RPMI8226 (cell line): ENCODE measurements around the gene CRYGD.
A peak's percentile ranks its signal among the peaks of the same experiment; 100 is the strongest.
"Not testable (repeated sequence)": the region's sequence is repeated elsewhere in the genome, so short reads cannot be mapped to it uniquely, and the experiment has no call there.

Source experiments
- DNase-seq: peaks from one replicate; pipeline ENCODE4 v3.0.0-alpha.2; 2015

The CRYGD gene

DNA sequence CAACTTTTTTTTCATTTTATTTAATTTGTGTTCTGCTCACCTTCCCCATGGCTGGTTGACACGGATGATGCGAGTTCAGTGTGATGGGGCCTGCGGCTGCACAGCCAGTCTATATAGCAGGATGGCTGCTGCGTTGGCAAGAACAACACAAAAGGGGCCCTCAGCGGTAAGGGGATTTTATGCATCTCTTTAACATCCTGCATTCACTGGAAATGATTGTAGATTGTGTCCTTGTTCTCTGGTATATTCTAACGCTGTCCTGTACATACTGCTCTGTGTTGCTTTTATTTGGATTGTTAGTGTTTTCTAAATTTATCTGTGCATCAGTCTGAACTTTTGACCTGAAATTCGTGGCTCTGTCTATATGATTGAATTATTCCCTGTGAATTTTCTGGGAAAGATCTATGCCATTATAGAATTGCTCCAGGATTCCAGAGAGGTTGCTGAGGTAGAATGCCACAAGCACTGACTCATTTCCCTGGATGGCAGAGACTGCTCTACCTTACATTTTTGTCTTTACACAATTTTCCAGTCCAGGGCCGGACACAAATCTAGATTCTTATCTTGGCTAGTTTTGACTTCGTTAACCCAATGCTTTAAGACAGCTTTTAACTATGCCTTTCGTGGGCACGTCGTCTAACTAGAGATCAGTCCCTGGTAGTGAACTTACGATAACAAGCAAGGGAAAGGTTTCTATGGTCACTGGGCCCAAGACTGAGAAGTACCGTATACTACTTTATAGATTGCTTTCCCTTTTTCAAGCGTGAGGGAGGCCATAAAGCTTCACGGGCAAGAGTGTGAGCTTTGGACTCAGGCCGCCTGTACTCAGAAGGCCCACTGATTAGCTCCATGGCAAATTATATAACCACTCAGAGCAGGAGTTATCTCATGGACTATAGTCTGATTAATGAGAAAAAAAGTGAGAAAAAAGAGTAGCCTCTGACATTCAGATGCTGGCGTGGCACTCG is 5.7 kb upstream of the CRYGD start, which contains the start of gene CRYGC:
TSS of gene CRYGC (minus strand) at position 85 of the 968 bp plus-strand sequence. CDS start at position 49, 36 bp downstream.
- DNase-seq = no peak

DNA sequence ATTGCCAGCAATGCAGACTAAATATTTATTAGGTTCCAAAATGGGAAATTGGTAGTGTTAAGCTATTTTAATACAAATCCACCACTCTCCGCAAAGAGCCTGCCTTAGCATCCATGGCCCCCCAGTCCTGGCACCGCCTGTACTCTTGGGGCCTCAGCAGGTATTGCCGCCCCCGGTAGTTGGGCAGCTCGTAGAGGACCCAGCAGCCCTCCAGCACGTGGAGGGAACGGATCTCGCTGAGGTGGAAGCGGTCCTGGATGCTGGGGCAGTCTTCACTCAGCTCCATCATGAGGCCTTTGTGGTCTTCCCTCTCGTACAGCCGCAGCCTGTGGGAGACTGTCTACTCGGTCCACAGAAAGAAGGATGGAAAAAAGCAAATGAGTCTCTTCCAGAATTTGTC is 3.8 kb upstream of the CRYGD start:
- DNase-seq = no peak

DNA sequence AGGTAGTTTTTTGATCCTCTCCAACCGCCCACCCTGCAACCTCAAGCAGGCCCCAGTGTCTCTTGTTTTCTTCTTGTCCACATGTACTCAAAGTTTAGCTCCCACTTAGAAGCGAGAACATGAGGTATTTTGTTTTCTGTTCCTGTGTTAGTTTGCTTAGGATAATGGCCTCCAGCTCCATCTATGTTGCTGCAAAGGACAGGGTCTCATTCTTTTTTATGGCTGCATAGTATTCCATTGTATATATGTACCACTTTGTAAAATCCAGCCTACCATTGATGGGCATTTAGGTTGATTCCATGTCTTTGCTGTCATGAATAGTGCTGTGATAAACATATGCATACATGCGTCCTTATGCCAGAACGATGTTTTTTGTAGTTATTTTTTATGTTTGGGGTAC is 2.8 kb upstream of the CRYGD start:
- no peak for DNase-seq

DNA sequence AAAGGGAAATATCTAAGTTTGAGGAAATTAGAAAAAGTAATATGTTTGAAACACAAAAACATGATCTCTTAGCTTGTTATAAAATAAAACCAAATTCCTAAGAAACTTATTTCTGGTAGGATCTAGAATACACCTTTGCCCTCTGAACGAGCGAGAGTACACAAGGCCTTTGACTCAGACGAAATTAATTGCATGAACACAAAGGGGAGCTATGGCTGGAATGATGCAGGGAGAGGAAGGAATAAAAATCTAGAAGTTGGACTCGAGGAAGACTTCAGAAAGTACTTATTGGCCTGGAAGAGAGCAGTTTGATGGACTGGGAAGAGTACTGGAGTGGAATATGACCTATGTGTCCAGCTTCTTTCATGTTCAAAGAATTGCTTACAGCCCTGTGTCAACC is 927 bp upstream of the CRYGD start:
- DNase-seq = no peak

DNA sequence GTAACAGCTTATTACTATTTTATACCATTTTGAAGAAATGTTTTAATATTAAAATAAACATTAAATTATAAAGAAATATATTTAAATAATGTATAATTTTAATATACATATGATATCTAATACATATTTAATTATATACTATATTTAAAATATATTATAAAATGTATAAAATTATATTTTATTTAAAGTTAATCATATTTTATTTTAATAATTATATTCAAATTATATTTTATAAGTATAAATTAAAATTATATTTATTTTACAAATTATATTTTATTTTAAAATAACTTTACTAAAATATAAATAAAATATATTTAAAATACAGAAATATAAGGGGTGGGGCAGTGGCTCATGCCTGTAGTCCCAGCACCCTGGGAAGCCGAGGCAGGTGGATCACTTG is 2.1 kb downstream of the CRYGD start:
- DNase-seq = no peak

DNA sequence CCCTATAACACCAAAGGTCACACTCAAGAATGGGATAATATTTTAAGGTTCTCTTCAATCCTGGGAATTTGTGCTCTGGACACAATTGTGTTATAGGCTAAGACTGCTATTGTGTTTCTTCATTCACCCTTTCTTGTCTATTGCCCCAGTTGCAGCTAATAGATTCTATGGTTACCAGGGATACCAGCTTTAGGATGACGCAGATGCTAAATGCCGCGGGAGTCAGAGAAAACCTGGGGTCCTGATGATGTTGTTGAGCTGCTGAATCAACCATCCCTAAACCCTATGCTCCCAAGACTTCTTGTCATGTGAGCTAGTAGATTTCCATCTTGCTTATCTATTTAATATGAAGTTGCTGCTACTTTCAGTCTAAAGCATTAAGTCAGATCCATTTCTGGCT is 5.4 kb downstream of the CRYGD start:
- DNase-seq = no peak

DNA sequence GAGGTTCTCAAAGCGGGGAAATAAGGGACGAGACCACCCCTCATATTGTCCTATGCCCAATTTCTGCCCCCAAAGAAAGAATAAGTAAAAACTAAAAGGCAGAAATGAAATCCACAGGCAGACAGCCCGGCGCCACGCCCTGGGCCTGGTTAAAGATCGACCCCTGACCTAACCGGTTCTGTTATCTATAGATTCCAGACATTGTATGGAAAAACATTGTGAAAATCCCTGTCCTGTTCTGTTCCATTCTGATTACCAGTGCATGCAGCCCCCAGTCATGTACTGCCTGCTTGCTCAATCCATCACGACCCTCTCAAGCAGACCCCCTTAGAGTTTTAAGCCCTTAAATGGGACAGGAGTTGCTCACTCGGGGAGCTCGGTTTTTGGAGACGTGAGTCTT is 6.9 kb downstream of the CRYGD start:
- not testable (repeated sequence) for DNase-seq

DNA sequence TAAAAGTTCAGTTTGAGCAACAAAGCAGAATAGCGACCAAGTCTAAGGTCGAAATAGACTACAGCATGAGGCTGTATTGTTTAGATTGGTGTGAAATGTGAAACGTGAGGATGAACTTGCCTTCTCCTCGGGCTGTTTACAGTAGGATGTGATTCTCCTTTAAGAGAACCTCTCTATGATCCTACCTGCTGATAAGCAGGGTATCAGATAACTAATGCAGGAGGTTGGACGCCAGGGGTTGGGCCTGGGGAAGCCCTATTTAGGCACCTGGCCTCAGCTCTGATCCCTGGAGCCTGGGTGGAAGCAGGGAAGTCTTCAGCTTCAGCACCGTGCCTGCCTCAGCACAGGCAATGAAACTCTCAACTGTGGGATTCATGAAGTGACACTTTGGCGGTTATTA is 11.4 kb downstream of the CRYGD start:
- no peak for DNase-seq

DNA sequence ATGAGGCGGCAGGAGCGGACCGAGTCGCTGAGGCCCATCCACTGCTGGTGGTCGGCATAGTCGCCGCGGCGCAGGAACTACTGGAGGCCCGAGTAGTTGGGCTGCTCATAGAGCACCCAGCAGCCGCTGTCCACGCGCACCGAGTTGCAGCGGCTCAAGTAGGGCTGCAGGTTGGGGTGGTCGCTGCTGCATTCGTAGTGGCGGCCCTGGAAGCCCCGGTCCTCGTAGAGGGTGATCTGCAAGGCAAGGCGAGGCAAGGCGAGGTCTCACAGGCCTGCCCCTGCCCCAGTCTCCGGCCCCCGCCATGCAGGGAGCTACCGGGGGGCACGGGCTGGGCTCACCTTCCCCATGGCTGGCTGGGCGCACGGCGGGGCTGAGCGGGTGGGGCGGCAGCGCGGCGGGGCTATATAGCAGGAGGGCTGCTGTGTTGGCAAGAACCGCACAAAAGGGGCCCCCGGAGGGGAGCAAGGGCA is 12.0 kb downstream of the CRYGD start:
- DNase-seq = not testable (repeated sequence)

DNA sequence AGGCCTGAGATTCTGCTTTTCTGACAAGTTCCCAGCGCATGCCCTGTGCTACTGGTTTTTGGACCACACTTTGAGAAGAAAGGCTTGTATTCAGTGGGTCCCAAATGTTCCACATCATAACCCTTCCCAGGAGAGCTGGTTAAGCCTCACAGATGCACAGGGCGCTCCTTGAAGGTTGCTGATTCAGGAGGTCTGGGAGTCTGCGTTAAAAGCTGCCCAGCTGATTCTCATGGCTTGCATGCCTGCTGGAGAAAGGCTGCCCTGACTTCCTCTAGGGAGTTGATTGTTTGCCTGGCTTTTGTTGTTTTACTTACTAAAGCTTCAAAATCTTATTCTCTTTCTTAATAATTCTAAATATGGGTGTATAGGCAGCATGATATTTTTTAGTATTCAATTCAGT is 20.7 kb downstream of the CRYGD start:
- peak; percentile 41 for DNase-seq

DNA sequence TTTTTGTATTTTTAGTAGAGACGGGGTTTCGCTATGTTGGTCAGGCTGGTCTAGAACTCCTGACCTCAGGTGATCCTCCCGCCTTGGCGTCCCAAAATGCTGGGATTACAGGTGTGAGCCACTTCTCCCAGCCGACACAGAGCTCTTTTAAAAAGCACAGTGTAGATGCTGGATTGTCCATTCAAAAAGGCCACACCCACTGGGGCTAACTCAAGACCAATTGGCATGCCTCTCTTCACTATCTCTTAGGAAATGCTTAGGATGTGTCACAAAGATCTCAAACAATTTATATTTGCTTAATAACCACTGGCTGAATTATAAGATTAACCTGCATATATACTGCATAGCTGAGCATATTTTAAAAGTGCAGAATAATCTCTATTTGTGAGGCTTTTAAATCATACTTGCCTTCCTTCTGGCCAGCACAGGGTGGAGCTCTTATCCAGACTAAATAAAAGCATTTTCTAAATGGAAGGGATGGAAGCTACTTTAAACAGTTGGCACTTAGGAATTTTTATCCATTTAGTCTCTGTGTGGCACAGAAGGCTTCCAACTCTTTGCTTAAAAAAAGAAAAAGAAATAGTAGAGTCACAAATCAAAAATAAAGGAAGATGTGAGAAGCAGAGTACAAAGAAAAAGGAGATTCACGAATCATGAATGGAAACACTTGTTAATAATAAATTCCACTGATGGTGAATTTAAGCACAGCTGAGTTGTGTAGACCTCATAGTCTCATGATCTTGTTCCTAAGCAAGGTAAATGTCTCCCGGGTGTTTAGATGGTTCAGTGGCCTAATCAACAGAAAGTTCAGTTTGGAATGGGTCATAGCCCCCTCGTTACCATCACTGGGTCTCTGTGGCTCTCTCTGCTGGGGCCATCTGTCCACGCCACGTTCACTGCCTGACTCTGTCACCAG is 22.4 kb downstream of the CRYGD start:
- peak; percentile 15 for DNase-seq

DNA sequence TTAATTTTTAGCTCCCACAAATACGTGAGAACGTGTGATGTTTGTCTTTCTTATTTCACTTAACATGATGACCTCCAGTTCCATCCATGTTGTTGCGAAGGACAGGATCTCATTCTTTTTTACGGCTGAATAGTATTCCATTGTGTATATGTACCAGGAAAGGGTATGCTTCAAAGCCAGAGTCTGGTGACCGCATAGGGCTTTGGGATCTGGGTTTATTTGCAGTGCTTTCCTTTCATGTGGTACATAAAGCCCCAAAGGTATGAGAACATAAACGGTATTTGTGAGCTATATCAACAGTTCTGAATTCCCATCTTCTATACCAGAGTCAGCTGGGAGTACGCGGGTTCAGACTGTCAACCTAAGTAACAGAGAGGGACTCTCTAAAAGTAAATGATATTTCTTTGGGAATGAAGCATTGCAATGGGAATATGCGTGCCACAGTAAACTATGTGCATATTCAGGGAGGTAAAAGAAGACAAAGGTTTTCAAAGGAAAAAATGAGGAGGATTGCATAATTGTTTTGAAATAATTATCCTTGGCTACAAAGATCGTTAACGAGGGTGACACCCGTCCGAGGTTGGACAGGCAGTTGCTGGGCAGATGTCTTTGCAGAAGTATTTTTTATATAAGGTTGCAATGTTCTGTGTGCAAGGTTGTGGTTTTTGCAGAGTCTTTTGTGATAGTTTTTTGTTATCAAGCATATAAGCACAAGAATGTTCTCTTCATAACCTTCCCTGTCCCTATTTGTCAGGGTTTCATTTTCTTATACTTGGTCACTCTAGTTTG is 24.4 kb downstream of the CRYGD start:
- no peak for DNase-seq

DNA sequence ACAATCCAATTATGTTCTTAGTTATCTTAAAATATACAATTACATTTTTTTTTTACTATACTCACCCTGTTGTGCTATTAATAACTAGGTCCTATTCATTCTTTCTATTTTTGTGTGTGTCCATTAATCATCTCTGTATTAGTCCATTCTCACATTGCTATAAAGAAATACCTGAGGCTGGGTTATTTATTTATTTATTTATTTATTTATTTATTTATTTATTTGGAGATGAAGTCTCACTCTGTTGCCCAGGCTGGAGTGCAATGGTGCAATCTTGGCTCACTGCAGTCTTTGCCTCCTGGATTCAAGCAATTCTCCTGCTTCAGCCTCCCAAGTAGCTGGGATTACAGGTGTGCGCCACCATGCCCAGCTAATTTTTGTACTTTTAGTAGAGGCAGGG is 25.6 kb downstream of the CRYGD start:
- not testable (repeated sequence) for DNase-seq

DNA sequence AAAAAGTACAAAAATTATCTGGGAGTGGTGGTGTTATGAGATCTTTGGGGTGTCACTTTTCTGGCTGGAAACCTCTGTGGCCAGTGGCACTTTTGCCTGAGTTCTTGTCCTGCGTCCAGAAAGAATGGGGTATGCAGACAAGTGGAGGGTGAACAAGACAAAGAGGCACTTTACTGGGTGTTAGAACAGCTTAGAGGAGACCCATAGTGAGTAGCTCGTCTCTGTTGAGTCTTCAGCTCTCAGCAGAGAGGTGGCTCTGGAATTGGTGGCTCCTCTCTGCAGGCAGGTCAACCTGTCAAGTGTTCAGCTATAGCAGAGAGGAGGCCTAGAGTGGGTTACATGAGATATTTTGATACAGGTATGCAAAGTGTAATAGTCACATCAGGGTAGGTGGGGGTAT is 26.1 kb downstream of the CRYGD start:
- no peak for DNase-seq

DNA sequence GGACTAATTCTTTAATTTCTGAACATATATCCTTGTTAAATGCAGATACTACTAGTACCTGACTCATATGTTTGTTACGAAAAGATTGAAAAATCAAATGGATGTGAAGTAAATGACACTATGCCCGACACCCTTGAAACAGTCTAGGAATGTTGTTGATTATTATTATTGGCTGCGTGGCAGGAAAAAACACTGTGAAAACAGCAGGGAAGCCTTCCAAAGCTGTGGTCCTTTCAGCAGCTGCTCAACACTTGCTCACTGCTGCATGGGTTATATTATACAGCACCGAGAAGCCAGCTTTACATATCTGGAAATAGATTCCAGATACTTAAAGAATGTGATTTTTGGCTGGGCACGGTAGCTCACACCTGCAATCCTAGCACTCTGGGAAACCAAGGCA is 26.5 kb downstream of the CRYGD start:
- DNase-seq = no peak

DNA sequence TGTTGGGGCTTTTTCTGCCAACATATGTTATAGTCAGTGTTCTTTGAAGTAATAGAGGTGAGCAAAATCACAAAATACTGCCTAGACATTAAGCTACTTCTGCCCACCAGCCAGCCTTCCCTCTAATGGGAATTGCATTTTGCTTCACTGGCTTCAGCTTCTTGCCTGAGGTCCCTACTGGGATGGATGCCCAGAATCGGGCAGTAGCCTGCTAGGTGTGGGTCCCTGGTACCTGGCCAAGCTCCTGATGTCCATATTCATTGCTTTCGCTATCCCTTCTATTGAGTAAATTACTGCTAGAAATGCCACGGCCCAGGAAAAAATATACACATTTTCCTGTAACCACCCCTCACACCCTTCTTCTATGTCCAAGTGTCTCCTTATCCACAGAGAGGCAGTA is 27.0 kb downstream of the CRYGD start:
- no peak for DNase-seq

DNA sequence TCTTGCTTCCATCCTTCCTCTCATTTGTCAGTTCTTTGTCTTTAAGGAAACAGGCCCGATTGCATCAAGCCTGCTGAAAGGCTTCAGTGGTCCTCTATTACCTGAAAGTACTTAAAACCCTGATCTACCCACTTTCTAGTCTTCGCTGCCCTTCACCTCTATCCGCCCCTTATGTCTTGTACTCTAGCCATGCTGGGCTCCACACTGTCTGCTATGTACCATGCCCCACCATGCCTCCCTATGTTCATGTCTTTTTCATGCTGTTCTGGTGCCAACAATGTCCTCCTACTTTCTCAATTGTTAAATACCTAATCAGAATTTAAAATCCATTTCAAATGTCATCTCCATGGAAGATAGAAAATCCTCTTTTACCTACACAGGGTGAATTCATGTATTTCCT is 28.2 kb downstream of the CRYGD start:
- DNase-seq = no peak

DNA sequence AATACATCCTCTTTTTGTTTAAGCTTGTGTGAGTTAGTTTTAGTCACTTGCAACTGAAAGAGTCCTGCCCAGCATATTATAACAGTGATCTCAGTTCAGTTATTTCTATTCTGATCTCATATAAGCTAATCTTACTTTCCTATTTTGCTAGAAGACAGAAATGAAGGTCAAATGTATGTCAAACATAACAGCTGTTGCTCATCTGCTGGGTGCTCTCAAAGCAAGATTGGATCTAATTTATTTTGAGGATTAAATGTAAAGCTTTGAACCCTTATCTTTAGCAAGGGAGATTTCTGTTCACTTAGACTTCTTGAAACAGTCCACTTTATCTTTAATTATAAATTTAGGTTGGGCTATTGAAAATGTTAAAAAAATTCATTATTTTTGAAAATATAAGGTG is 31.2 kb downstream of the CRYGD start:
- DNase-seq = no peak

DNA sequence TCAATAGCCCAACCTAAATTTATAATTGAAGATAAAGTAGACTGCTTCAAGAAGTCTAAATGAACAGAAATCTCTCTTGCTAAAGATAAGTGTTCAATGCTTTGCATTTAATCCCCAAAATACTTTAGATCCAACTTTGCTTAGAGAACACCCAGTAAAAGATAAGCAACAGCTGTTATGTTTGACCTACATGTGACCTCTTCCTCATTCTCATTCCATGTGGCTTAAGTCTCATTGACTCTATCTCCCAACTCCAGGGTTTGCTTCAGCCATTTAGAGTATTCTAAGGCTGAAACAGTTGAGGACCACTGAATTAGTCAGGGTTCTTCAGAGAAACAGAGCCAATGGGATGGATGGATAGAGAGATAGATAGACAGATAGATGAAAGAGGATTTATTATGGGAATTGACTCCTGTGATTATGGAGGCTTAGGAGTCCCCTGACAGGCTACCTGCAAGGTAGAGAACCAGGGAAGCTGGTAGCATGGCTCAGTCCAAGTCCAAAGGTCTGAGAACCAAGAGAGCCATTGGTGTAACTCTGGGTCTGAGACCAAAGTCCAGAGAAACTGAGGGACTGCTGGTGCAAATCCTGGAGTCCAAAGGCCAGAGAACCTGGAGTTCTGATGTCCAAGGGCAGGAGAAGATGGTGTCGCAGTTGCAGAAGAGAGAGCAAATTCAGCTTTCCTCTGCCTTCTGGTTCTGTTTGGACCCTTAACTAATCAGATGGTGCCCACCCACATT is 32.1 kb downstream of the CRYGD start:
- no peak for DNase-seq

DNA sequence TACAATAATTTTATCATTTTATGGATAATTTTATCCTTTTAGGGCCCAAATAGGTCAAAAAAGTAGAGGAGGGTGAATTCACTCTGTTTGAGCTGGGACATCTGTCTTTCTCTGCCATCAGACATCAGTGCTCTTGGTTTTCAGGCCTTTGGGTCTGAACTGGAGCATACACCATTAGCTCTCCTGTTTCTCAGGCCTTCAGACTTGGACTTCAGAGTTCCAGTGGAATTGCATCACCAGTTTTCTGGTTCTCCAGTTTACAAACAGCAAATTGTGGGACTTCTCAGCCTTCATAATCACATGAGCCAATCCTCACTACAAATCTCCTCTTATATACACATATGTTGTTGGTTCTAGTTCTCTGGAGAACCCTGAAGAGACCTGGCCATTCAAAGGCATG is 33.9 kb downstream of the CRYGD start:
- DNase-seq = no peak

DNA sequence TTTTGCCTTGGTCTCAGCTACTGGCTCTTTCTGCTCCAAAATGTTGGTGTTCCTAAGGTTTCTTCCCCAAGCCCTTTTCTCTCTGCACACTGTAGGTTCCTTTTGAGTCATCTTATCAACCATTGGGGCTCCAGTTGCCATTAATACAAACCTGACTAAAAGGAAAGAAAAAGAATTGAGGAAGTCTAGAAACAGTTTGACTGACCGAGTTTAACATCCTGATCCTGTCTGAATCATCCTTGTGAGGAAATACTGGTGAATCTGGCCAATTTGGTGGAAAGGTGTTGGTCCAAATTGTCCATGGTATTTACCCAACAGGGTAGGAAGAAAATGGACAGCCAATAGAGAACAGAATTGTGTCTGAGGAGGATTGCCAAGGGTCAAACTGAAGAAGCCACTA is 38.3 kb downstream of the CRYGD start:
- DNase-seq = no peak

DNA sequence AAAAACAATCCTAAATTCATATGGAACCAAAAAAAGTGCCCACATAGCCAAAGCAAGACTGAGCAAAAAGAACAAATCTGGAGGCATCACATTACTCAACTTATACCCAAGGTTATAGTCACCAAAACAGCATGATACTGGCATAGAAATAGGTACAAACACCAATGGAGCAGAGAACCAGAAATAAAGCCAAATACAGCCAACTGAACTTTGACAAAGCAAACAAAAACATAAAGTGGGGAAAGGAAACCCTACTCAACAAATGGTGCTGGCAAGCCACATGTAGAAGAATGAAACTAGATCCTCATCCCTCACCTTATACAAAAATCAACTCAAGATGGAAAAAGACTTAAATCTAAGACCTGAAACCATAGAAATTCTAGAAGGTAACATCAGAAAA is 40.5 kb downstream of the CRYGD start:
- no peak for DNase-seq
